Fibroblast of pulmonary artery (primary cell): ENCODE results near the gene CIDEB.

Experiments used
- DNase-seq: peaks from one replicate; pipeline ENCODE4 v3.0.0-alpha.2; 2010; ENCODE audit warnings: low read depth
- H3K4me3 ChIP-seq: replicated peaks from 2 replicates; pipeline ENCODE4 v1.5.1; 2011; ENCODE audit warnings: low read depth, mild to moderate bottlenecking, control low read depth, low read length, moderate library complexity
- TF ChIP-seq, protein P1 (sequence below): IDR thresholded peaks from 2 replicates; pipeline ENCODE4 v1.5.1; 2011; ENCODE audit warnings: mild to moderate bottlenecking, control low read depth, low read length, inconsistent platforms; ENCODE audit errors: missing control alignments

CIDEB gene

DNA sequence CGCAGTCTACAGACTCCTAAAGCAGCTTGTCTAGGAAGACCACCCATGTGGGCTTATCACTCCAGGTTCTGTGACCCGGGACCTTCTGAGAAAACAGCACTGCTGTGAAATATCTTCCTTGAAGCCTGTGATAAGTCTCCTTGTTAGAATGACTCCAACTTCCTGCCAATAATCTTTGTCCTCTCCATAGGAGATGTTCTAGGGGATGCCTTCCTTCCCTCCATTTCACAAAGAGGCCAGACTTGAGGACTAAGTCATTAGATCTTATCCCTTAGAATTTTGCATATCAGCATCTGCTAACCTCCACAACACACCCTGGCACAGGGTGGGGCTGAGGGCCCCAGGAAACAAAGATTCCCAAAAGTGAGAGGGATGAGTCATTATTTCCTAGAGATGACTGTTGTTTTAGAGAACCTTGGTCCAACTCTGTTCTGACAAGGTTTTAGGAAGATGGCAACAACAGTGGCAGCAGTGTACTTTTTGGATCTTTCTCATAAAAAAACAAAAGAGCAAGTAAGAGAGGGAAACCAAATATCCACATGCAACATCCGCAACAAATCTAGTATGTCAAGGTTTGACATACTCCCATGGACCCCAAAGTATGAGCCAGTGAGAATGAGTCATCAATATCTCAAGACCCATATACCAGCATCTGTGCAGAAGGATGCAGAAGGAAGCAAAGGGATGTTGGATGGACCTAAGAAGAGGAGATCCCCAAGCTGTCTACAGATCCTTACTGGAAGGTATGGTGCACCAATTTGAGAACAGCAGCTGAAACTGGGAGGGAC, 9.6 kb upstream of the CIDEB start:
- H3K4me3 ChIP-seq = no peak overlapping the region
- TF ChIP-seq, protein P1, sequence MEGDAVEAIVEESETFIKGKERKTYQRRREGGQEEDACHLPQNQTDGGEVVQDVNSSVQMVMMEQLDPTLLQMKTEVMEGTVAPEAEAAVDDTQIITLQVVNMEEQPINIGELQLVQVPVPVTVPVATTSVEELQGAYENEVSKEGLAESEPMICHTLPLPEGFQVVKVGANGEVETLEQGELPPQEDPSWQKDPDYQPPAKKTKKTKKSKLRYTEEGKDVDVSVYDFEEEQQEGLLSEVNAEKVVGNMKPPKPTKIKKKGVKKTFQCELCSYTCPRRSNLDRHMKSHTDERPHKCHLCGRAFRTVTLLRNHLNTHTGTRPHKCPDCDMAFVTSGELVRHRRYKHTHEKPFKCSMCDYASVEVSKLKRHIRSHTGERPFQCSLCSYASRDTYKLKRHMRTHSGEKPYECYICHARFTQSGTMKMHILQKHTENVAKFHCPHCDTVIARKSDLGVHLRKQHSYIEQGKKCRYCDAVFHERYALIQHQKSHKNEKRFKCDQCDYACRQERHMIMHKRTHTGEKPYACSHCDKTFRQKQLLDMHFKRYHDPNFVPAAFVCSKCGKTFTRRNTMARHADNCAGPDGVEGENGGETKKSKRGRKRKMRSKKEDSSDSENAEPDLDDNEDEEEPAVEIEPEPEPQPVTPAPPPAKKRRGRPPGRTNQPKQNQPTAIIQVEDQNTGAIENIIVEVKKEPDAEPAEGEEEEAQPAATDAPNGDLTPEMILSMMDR = no peak
- DNase-seq = no peak

DNA sequence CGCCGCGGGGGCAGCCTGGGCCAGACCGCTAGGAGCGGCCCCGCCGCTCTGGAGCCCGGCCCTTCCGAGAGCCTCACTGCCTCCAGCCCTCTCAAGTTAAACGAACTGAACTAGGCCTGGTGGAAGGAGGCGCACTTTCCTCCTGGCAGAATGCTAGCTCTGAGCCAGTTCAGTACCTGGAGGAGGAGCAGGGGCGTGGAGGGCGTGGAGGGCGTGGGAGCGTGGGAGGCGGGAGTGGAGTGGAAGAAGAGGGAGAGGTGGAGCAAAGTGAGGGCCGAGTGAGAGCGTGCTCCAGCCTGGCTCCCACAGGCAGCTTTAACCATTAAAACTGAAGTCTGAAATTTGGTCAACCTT, 8.8 kb upstream of the CIDEB start:
- H3K4me3 ChIP-seq = no peak overlapping the region
- DNase-seq = no peak
- TF ChIP-seq, protein P1 = no peak

GRCh38 chr14:24315807-24316596, 8.2 kb upstream of the CIDEB start:
- DNase-seq = no peak
- TF ChIP-seq, protein P1 = no peak
- no peak overlapping the region for H3K4me3 ChIP-seq

GRCh38 chr14:24315243-24315806, 7.5 kb upstream of the CIDEB start:
- no peak overlapping the region for H3K4me3 ChIP-seq
- TF ChIP-seq, protein P1 = no peak
- no peak for DNase-seq

- TF ChIP-seq, protein P1 = no peak
- no peak overlapping the region for H3K4me3 ChIP-seq
- no peak for DNase-seq
Observed at GRCh38 chr14:24314377-24315193, 6.8 kb upstream of the CIDEB start.

DNA sequence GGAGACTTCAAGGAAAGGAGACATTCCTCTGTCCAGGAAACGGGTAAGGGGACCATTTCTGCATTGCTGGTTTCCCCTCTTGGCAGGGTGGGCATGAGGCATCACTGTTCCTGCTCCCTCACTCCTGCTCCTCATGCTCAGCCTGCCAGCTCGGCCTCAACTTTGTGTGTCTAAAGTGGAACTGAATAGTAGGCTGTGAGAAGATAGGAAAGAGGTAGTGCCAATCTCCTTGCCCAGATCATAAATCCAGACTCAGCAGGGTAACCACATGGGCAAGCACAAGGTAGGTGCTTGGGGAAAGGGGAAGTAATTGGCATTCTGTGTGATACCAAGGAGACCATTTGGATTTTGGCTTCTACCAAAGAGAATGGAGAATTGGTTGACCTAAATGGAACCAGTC, 6.1 kb upstream of the CIDEB start:
- no peak for DNase-seq
- TF ChIP-seq, protein P1 = no peak
- no peak overlapping the region for H3K4me3 ChIP-seq
